ENCODE data around the gene PPP3R1. TPM values are rescaled to one million over a fixed set of nuclear protein-coding genes. Genes with fewer than 3 reads are reported as not detected.

Gene PPP3R1
- total RNA-seq: 18.4 and 22.9 TPM in 2 replicates

DNA sequence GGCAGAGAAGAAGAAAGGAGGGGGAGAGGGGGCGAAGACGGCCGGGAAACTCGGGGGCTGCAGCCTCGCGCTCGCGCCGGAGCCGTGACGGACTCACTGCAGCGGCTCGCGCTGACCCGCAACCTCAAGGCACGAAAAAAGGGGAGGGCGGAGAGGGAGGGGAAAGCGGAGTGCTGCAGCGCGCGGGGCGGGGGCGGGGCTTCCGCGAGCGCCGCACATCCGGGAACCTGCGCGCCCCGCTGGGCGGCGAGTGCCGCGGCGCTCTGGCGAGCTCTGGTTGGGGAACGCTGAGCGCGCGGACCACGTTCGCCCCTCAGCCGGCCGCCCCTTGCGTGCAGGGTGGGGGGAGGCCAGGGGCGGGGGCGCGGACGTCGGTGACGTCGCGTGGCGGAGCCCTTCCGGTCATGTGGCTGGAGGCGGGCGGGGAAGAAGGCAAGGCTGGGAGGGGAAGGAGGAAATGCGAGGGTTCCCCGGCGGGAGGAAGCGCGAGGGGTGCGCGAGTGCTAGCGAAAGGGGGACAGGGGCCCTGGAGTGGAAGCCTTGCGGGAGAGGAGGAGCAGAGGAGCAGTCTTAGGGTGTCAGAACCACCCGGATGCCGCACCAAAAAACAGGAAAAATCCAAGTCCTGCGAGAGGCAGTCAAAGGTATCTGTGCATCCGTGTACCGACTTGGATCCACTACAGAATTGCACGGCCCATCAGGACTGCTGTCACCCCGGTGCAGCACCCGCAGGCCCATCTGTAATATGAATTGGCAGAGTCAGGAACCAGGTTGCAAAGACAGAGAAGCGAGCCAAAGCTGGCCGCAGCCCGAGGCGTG is at the start of gene PPP3R1:
PPP3R1 (minus strand) TSS at position 133 of the 819 bp plus-strand sequence. CDS start 405 bp downstream, outside the sequence.

GRCh38 chr2:68157402-68158133 is 94.8 kb downstream of the PPP3R1 start, which contains the start of gene PNO1:
Gene PNO1, plus strand, starts transcription at chr2:68157888. Its CDS starts 47 bp downstream, at chr2:68157935.

Other genes with a start within 250 kb of the PPP3R1 start
- 18.4 and 23.1 TPM in 2 replicates for gene C1D, start 189.5 kb downstream of the PPP3R1 start, total RNA-seq
- 9.6 and 17.2 TPM in 2 replicates for gene PNO1, start 94.6 kb downstream of the PPP3R1 start, total RNA-seq
- gene CNRIP1, start 67.4 kb upstream of the PPP3R1 start, total RNA-seq: 36.0 and 40.1 TPM in 2 replicates
- not detected in 2 replicates for gene PLEK, start 112.8 kb upstream of the PPP3R1 start, total RNA-seq
- 0.37 and 0.59 TPM in 2 replicates for gene FBXO48, start 214.8 kb upstream of the PPP3R1 start, total RNA-seq
- 3.1 and 4.0 TPM in 2 replicates for gene APLF, start 215.1 kb upstream of the PPP3R1 start, total RNA-seq

Measured in subcutaneous preadipocyte (primary cell).